Measurements from ENCODE around the gene SH3RF2. TPM values are rescaled to one million over a fixed set of nuclear protein-coding genes. Genes with fewer than 3 reads are reported as not detected.

SH3RF2 gene
- total and polyA plus RNA-seq, 9 of the 15 experiments (the other 6 are each of a cell fraction or from before 2014, with no cell fraction given): 0.05 TPM; not detected in 8

DNA sequence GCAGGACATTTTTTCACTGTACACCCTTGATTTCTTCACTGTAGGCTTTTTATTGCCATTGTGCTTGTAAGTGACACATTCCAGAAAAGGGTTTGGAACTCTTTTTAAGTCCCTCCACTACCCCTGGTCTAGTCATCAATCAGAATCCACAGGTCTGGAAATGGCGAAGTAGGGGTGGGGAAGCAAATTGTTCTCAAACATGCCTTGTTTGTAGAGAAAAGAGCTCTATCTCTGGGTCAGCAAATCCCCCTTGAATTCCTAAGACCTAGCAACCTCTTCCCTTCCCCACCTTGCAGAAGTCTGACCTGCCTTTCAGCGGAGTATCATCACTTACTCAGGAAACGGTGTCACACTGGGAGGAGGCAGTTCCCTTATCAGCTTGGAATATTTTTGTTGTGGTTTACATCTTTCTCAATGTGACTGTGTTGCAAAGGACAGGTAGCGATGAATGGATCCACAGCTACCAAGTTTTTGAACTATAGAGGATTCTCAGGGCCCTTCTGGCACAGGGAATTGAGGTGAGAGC lies 3.2 kb downstream of the SH3RF2 start:
- Histone ChIP-seq H3K9me3 (replicated peaks; ENCODE audit: control insufficient read depth, insufficient read depth, low read depth, low read length) (no peaks in the 10 kb centered on the region), H3K79me2 (ENCODE audit: control insufficient read depth, insufficient read depth, low read length) (no peaks in the 10 kb centered on the region), H2AFZ (ENCODE audit: low read depth, low read length) (no peak overlapping the region), H3K9me1 (ENCODE audit: control insufficient read depth, insufficient read depth, low read length) (no peaks in the 10 kb centered on the region), H3K9ac (ENCODE audit: insufficient read depth in 1 of 2, low read depth in 2 of 2, low read length in 2 of 2) (no peak overlapping the region), H3K27me3 (ENCODE audit: control insufficient read depth in 2 of 2, insufficient read depth in 2 of 2, low read length in 2 of 2) (peaks cover 26 to 32% of the 10 kb centered on the region in 2 experiments), H3K27ac (ENCODE audit: extremely low read depth, low read depth, low read length) (no peak overlapping the region), H4K20me1 (replicated peaks; ENCODE audit: control insufficient read depth, insufficient read depth, low read length) (no peaks in the 10 kb centered on the region; the same call in 1 of the 2 replicates), H3K4me2 (ENCODE audit: insufficient read depth, low read length) (no peak overlapping the region), H3K36me3 (ENCODE audit: control insufficient read depth, insufficient read depth, low read length) (no peaks in the 10 kb centered on the region), H3K4me3 (no peak overlapping the region), H3K4me1 (replicated peaks in 1 of 2; ENCODE audit: control insufficient read depth in 2 of 2, insufficient read depth in 2 of 2, low read length in 2 of 2) (peaks cover 0 to 8% of the 10 kb centered on the region in 2 experiments; a peak in 2 of 5 replicates)
- no TSS peak for BruUV-seq (replicated peaks)
- POLR2A ChIA-PET: no interaction called here
- no peak for FAIRE-seq
- ATAC-seq: no peak
- CTCF ChIA-PET (ENCODE audit: low intra/inter-chr PET ratio): no interaction called here
- in situ Hi-C loops (cut with MboI) (no loop called here), intact Hi-C loops (cut with micrococcal nuclease) (no loop called here)
- WGBS (ENCODE audit: insufficient coverage, low coverage, missing lambda C conversion rate): 2% methylated on average over 4 of the region's 4 CpGs
- TF ChIP-seq TBP (optimal IDR thresholded peaks at IDR 0.05; ENCODE audit: low read depth, low read length) (no peak), PTBP1 (IDR thresholded peaks at IDR 0.05; ENCODE audit: low read depth, low read length) (no peak), MAFF (IDR thresholded peaks at IDR 0.05; ENCODE audit: low read length) (no peak), HMGN3 (IDR thresholded peaks at IDR 0.05; ENCODE audit: borderline replicate concordance, extremely low read depth, insufficient read length, low read depth, low read length) (no peak), TAF7 (tag; IDR thresholded peaks at IDR 0.05) (no peak), WHSC1 (IDR thresholded peaks at IDR 0.05; ENCODE audit: low read length) (no peak), SUPT5H (IDR thresholded peaks at IDR 0.05) (no peak)
- no peak for DNase-seq (ENCODE audit: extremely low read depth in 1 of 4, low spot score in 3 of 4)

- Histone ChIP-seq H3K27me3 (ENCODE audit: control insufficient read depth in 2 of 2, insufficient read depth in 2 of 2, low read length in 2 of 2) (peaks cover 21 to 26% of the 10 kb centered on the region in 2 experiments; a peak in 4 of 5 replicates), H3K9ac (ENCODE audit: insufficient read depth in 1 of 2, low read depth in 2 of 2, low read length in 2 of 2) (no peak overlapping the region)
- intact Hi-C loops (cut with micrococcal nuclease): no loop called here
- TF ChIP-seq CEBPZ (IDR thresholded peaks at IDR 0.05; ENCODE audit: borderline replicate concordance, low read depth, low read length) (no peak), NUFIP1 (IDR thresholded peaks at IDR 0.05; ENCODE audit: partially characterized antibody) (no peak), HMGN3 (IDR thresholded peaks at IDR 0.05; ENCODE audit: borderline replicate concordance, extremely low read depth, insufficient read length, low read depth, low read length) (no peak), FOXJ2 (tag; IDR thresholded peaks at IDR 0.05) (no peak), RHOXF2B (CRISPR knock-in tag; conservative IDR thresholded peaks at IDR 0.05) (no peak)
- TF ChIP-seq, protein P1, sequence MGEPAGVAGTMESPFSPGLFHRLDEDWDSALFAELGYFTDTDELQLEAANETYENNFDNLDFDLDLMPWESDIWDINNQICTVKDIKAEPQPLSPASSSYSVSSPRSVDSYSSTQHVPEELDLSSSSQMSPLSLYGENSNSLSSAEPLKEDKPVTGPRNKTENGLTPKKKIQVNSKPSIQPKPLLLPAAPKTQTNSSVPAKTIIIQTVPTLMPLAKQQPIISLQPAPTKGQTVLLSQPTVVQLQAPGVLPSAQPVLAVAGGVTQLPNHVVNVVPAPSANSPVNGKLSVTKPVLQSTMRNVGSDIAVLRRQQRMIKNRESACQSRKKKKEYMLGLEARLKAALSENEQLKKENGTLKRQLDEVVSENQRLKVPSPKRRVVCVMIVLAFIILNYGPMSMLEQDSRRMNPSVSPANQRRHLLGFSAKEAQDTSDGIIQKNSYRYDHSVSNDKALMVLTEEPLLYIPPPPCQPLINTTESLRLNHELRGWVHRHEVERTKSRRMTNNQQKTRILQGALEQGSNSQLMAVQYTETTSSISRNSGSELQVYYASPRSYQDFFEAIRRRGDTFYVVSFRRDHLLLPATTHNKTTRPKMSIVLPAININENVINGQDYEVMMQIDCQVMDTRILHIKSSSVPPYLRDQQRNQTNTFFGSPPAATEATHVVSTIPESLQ (CRISPR knock-in tag; IDR thresholded peaks at IDR 0.05): no peak
Observed at GRCh38 chr5:145941096-145941447, 4.7 kb downstream of the SH3RF2 start.

More at GRCh38 chr5:145941096-145941447, 4.7 kb downstream of the SH3RF2 start:
- ChIA-PET POLR2A (interaction anchor here (0.6 kb wide), 1 partner anchor 46 kb away, joined by 3 read pairs; no protein-coding TSS in a partner anchor), CTCF (ENCODE audit: low intra/inter-chr PET ratio) (no interaction called here)
- no peaks in the 10 kb centered on the region for H3K9me3 ChIP-seq (replicated peaks; ENCODE audit: control insufficient read depth, insufficient read depth, low read depth, low read length)
- H3K27ac ChIP-seq (ENCODE audit: extremely low read depth, low read depth, low read length): no peak overlapping the region
- DNase-seq (ENCODE audit: extremely low read depth in 1 of 4, low spot score in 3 of 4) (no peak), ATAC-seq (no peak), FAIRE-seq (no peak)
- in situ Hi-C loops (cut with MboI): no loop called here
- no peaks in the 10 kb centered on the region for H3K36me3 ChIP-seq (ENCODE audit: control insufficient read depth, insufficient read depth, low read length)
- no peaks in the 10 kb centered on the region for H3K9me1 ChIP-seq (ENCODE audit: control insufficient read depth, insufficient read depth, low read length)
- no peak overlapping the region for H2AFZ ChIP-seq (ENCODE audit: low read depth, low read length)
- H3K4me1 ChIP-seq (replicated peaks in 1 of 2; ENCODE audit: control insufficient read depth in 2 of 2, insufficient read depth in 2 of 2, low read length in 2 of 2): peaks cover 0 to 8% of the 10 kb centered on the region in 2 experiments; a peak in 2 of 5 replicates
- no peaks in the 10 kb centered on the region for H3K79me2 ChIP-seq (ENCODE audit: control insufficient read depth, insufficient read depth, low read length)
- 5% methylated on average over 2 of the region's 2 CpGs for WGBS (ENCODE audit: insufficient coverage, low coverage, missing lambda C conversion rate)
- no TSS peak for BruUV-seq (replicated peaks)
- H4K20me1 ChIP-seq (replicated peaks; ENCODE audit: control insufficient read depth, insufficient read depth, low read length): no peaks in the 10 kb centered on the region; the same call in 1 of the 2 replicates
- H3K4me3 ChIP-seq: no peak overlapping the region
- H3K4me2 ChIP-seq (ENCODE audit: insufficient read depth, low read length): no peak overlapping the region

Data from K562 (cell line).